SJSA1 (cell line): ENCODE results near the gene ATP8A2. TPM values are rescaled to one million over a fixed set of nuclear protein-coding genes. Genes with fewer than 3 reads are reported as not detected.

Experiments
- total RNA-seq: library from RNA; depleted of rRNA; stranded (reverse); fragments of >200 nt; shearing (Covaris generic); gene quantifications from 2 replicates; pipeline ENCODE4 v1.2.3, GENCODE V29; 2014; rRNA removed

The ATP8A2 gene
- total RNA-seq, 1 experiment from 2014 or later, result 0.13 TPM

Other genes starting within 250 kb of the ATP8A2 start
- not detected in 2 replicates for gene AMER2, start 199.7 kb upstream of the ATP8A2 start, total RNA-seq
- 29.9 and 42.9 TPM in 2 replicates for gene MTMR6, start 84.5 kb upstream of the ATP8A2 start, total RNA-seq
- 67.4 and 89.5 TPM in 2 replicates for gene NUP58, start 70.3 kb upstream of the ATP8A2 start, total RNA-seq